GM20000 (cell line): ENCODE measurements around the gene CDK5R2.

Experiments
- DNase-seq: peaks from one replicate; pipeline ENCODE4 v3.0.0; 2012; ENCODE audit warnings: low spot score
- TF ChIP-seq, protein P1 (sequence below): IDR thresholded peaks from 2 replicates; pipeline ENCODE4 v1.5.1; 2012; ENCODE audit warnings: mild to moderate bottlenecking, control low read depth; ENCODE audit errors: extremely low read depth, missing control alignments

The CDK5R2 gene

DNA sequence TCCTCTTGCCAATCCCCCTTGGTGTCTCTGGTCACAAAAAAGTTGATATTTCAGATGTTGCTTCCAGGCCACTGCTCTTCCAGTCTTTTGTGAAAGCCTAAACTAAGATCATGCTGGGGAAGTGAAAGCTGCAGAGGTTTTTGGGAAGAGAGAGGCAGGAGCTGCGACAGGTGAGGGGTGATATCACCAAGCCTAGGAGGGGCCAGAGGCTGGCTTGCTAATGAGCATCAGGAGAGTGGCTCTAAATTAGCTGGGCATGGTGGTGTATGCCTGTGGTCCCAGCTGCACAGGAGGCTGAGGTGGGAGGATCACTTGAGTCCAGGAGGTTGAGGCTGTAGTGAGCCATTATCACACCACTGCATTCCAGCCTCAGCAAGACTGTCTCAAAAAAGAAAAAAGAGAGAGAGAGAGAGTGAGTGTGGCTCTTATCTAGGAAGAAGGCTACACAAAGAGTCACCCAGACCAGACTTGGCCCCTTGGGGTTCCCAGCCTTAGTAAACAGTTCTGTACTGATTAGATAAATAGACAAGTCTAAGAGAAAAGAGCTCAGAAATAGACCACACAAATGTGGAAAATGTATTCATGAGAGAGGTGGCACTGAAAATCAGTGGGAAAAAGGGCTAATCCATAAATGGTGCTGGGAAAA is 14.6 kb upstream of the CDK5R2 start:
- DNase-seq, result no peak
- TF ChIP-seq, protein P1, sequence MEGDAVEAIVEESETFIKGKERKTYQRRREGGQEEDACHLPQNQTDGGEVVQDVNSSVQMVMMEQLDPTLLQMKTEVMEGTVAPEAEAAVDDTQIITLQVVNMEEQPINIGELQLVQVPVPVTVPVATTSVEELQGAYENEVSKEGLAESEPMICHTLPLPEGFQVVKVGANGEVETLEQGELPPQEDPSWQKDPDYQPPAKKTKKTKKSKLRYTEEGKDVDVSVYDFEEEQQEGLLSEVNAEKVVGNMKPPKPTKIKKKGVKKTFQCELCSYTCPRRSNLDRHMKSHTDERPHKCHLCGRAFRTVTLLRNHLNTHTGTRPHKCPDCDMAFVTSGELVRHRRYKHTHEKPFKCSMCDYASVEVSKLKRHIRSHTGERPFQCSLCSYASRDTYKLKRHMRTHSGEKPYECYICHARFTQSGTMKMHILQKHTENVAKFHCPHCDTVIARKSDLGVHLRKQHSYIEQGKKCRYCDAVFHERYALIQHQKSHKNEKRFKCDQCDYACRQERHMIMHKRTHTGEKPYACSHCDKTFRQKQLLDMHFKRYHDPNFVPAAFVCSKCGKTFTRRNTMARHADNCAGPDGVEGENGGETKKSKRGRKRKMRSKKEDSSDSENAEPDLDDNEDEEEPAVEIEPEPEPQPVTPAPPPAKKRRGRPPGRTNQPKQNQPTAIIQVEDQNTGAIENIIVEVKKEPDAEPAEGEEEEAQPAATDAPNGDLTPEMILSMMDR, result no peak

DNA sequence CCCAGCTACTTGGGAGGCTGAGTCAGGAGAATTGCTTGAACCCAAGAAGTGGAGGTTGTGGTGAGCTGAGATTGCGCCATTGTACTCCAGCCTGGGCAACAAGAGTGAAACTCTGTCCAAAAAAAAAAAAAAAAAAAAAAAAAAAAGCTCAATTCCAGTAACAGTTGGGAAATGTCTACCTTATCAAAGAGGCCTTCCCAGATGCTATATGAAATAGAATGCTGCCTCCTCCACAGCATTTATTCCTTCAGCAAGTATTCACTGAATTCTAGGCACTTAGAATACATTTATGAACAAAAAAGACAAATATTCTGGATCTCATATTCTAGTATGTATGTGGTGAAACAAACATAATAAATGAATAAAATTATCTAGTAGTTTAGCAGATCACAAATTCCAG is 12.8 kb upstream of the CDK5R2 start:
- TF ChIP-seq, protein P1, result no peak
- DNase-seq, result no peak

DNA sequence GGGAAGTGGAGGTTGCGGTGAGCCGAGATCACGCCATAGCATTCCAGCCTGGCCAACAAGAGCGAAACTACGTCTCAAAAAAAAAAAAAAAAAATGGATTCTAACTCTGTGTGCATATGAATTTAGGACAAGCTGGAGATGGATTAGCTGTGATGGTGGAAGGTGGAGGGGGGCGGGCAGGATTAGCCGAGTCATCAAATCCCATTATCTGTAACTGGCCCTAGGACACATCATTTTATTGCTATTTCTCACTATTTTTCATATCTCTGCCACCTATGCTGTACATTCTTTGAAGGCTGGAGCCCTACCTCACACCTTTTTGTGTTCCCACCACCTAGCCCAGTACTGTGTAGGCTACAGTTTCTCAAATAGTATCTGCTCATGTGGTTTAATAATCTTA is 7.3 kb upstream of the CDK5R2 start:
- DNase-seq, result no peak
- TF ChIP-seq, protein P1, result no peak

DNA sequence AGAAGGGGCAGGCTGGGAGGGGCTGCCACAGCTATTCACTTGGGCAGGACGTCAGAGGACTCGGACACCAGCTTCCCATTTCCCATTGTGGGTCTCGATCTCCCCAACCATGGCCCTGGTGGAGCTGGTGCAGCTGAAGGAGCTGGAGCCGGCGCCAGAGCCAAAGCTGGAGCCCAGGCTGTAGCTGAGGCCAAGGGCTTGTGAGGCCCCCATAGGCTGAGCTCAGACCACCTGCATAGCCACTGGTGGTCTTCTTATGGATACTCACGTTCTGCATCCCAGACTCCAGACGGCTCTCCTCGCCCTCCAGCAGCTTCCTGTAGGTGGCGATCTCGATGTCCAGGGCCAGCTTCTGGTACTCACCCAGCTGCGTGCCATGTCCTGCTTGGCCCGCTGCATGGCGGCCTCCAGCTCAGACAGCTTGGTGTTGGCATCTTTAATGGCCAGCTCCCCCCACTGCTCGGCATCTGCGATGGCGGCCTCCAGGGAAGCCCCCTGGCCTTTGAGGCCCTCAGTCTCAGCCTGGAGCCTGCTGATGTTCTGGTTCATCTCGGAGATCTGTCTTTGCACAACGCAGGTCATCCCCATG is 6.0 kb upstream of the CDK5R2 start:
- no peak for DNase-seq
- TF ChIP-seq, protein P1, result no peak

DNA sequence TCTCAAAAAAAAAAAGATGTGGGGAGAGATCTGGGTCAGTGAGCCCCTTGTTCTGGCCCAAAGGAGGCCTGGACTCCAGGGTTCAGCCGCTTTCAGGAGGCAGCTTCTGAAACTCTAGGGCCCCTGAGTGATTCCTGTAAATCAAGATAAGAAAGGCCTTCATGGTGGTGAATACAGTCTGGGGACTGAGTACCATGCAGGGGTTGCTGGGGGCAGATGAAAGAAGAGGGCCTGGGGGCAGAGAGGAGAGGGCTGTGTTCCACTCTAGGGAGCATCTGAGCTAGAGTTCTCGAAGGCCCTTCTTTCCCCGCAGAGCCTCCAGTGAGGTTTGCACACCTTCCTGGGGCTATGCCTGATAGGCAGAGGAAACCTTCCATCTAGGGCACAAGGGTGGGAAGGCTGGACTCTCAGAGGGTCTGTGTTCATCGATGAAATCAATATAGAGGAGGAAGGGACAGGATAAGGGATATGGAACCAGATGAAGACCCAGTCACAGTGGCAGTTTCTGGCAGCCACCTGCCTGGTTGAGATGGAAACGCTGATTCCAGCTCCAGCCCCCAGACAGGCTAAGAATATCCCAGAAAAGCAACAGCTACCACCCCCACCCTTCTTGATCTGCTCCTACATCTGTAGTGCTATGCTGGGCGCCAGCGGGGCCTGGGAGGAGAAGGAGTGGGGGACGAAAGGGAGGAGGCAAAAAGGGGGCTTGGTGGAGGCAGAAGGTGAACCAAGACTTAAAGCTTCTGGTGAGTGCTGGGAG is 4.7 kb upstream of the CDK5R2 start:
- TF ChIP-seq, protein P1, result no peak
- no peak for DNase-seq

DNA sequence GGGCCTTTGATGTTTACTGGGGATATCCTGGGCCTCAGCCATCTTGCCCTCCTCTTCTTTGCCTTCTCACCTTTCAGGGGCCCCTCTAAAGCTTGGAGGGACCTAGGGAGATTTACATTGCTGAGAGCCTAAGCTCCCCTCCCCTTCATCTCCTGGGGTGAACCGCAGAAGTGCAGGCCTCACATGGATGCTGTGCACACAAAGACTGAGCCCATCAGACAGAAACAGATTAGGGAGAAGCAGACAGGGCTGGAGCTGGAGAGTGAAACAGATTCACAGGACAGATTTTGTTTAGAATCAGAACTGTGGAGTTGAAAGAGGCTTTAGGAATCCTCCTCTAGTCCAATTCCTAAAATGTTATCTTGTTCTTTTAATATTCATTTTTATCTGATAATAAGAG is 3.4 kb upstream of the CDK5R2 start:
- TF ChIP-seq, protein P1, result no peak
- DNase-seq, result no peak

DNA sequence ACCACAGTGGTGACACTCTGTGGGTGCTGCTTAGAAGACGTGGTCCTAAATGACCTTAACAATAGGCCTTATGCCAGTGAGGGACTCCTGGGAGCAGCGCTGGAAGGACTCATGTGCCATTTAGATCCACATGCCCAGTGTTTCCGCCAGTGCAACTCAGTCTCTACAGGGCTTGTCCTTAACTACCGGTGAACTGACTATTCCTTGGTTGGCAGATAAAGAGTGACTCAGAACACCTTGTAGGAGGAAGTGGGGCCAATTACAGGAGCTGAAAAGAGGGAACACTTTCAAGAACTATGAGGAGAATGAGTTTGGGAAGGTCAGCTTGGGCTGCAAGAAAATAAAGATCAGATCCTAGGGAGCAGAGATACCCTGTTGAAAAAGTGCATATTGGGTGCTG is 1.8 kb upstream of the CDK5R2 start:
- no peak for DNase-seq
- TF ChIP-seq, protein P1, result no peak
